Caco-2 (cell line): ENCODE results near the gene DOK1. TPM values are rescaled to one million over a fixed set of nuclear protein-coding genes. Genes with fewer than 3 reads are reported as not detected.

Experiments used
- BruUV-seq: library from RNA; stranded (reverse); fragments of 400-500 nt; replicated peaks from 2 replicates; lab custom pipeline; 2021; lab: Mats Ljungman, UMichigan
- CTCF ChIA-PET: fragments of 300-600 bp; sonication (Branson Sonifier 250); formaldehyde crosslinking; loops from one replicate; lab custom pipeline; 2022; ENCODE audit warnings: antibody characterized with exemption; lab: Charles Lee
- POLR2A ChIA-PET: fragments of 300-600 bp; sonication (Branson Sonifier 250); formaldehyde crosslinking; loops from one replicate; lab custom pipeline; 2022; ENCODE audit warnings: antibody characterized with exemption; lab: Charles Lee
- DNase-seq, 2 experiments: peaks; one replicate each; pipeline versions ENCODE4 v3.0.0 to v3.0.0-alpha.2; 2020 to 2022
- H3K27me3 ChIP-seq: replicated peaks from 2 replicates; pipeline ENCODE4 v1.6.0; 2011; ENCODE audit warnings: low read length; ENCODE audit not compliant: control insufficient read depth, insufficient read depth
- H3K36me3 ChIP-seq: 2 replicates; pipeline ENCODE4 v1.5.1; 2011; ENCODE audit warnings: low read length; ENCODE audit not compliant: control insufficient read depth, insufficient read depth
- H3K4me1 ChIP-seq: fragments of 250-450 bp; sonication (Bioruptor Pico); 2 replicates; pipeline ENCODE4 v1.5.1; 2020; ENCODE audit warnings: mild to moderate bottlenecking
- H3K4me3 ChIP-seq: 2 replicates; pipeline ENCODE4 v1.5.1; 2011; ENCODE audit warnings: low read depth, mild to moderate bottlenecking, control low read depth, low read length
- H3K9me3 ChIP-seq: fragments of 250-450 bp; sonication (Bioruptor Pico); 2 replicates; pipeline ENCODE4 v1.5.1; 2020; ENCODE audit warnings: mild to moderate bottlenecking, moderate library complexity
- H3K27ac Mint-ChIP-seq: one replicate; pipeline ENCODE4 v1.8.0; 2022; ENCODE audit warnings: mixed read lengths; ENCODE audit not compliant: unreplicated experiment
- H3K27me3 Mint-ChIP-seq: one replicate; pipeline ENCODE4 v1.8.0; 2022; ENCODE audit warnings: mixed read lengths; ENCODE audit not compliant: insufficient read depth, unreplicated experiment
- H3K36me3 Mint-ChIP-seq: one replicate; pipeline ENCODE4 v1.8.0; 2022; ENCODE audit warnings: mild to moderate bottlenecking, mixed read lengths; ENCODE audit not compliant: insufficient read depth, unreplicated experiment
- H3K4me1 Mint-ChIP-seq: one replicate; pipeline ENCODE4 v1.8.0; 2022; ENCODE audit warnings: low read depth, mixed read lengths; ENCODE audit not compliant: unreplicated experiment
- H3K4me3 Mint-ChIP-seq: one replicate; pipeline ENCODE4 v1.8.0; 2022; ENCODE audit warnings: mild to moderate bottlenecking, moderate library complexity, mixed read lengths; ENCODE audit not compliant: unreplicated experiment
- H3K9me3 Mint-ChIP-seq: one replicate; pipeline ENCODE4 v1.8.0; 2022; ENCODE audit warnings: mixed read lengths; ENCODE audit not compliant: unreplicated experiment
- intact Hi-C: fragments of 100-400 bp; cut with micrococcal nuclease; formaldehyde crosslinking; loops from one replicate; pipeline ENCODE4 v1.10.0; 2022; ENCODE audit not compliant: unreplicated experiment
- total RNA-seq: library from RNA; stranded (reverse); gene quantifications from 2 replicates; pipeline ENCODE4 v1.2.3, GENCODE V29; 2022
- TF ChIP-seq, protein P1 (sequence below), 2 experiments: fragments of 200-600 bp in 1 of 2; IDR thresholded peaks; 1 replicate in 1 of 2; 2 replicates in 1 of 2; pipeline versions ENCODE4 v1.5.1 to v1.8.0; 2011 to 2022; ENCODE audit warnings: antibody characterized with exemption in 1 of 2, control low read depth in 1 of 2, inconsistent platforms in 1 of 2, low read depth in 1 of 2, low read length in 1 of 2, mild to moderate bottlenecking in 1 of 2, moderate library complexity in 1 of 2; ENCODE audit not compliant: insufficient read depth in 1 of 2, severe bottlenecking in 1 of 2, unreplicated experiment in 1 of 2

DOK1 gene
- total RNA-seq, 1 experiment from 2014 or later, result 5.1 TPM

DNA sequence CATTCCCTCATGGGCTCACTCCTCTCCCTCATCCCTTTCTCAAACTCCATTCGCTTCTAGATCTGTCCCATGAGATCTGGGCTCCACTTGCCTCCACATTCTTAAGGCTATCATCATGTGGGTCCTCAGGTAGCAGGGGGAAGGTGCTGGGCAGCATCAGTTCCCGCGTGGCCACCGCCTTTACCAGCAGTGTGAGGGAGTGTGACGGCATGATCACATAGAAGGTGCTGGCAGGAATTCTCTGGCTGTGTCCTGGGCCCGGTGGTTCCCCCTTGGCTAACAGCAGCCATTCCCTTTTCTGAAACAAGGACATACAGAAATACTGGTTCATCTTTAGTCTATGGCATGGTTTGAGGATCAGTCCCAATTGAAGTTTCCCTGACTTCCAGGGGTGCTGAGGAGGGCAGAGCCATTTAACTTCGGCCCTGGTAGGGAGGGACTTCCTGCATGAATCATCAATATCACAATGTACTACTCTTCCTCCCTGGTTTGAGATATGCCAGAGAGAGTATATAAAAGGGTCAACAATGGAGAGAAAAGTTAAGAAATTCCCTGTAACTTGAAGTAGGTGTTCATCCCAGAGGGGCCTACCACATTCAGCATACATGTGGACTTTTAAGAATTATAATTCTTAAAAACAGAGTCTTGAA, 7.7 kb downstream of the DOK1 start:
- intact Hi-C loops, result no loop called here
- no peaks in the 10 kb centered on the region for H3K36me3 Mint-ChIP-seq
- CTCF ChIA-PET, result no interaction called here

DNA sequence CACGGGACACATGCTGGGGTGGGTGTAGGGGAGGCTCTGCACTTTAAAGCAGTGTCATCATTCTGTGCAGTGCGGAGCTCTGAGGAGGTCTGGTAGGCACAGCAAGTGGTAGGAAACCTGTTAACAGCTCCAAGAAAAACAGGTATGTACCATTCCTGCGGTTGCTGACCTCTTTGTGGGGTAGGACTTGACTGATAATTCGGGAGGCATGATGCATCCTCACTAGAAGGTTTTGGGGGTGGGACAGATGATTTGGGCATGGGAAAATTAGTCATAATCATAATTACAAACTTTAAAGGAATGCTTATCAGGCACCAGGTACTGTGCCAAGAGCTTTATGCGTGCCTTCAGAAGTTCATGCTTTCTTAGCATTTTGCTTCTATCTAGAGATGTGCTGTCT, 9.7 kb downstream of the DOK1 start:
- no peak overlapping the region for H3K4me3 ChIP-seq
- H3K9me3 ChIP-seq, result no peaks in the 10 kb centered on the region
- Mint-ChIP-seq H3K36me3 (no peaks in the 10 kb centered on the region), H3K4me3 (no peak overlapping the region), H3K27me3 (peaks cover 24% of the 10 kb centered on the region), H3K27ac (no peak overlapping the region), H3K4me1 (peaks cover 6% of the 10 kb centered on the region), H3K9me3 (no peaks in the 10 kb centered on the region)
- POLR2A ChIA-PET, result no interaction called here
- CTCF ChIA-PET, result no interaction called here
- BruUV-seq, result no TSS peak
- TF ChIP-seq, protein P1, sequence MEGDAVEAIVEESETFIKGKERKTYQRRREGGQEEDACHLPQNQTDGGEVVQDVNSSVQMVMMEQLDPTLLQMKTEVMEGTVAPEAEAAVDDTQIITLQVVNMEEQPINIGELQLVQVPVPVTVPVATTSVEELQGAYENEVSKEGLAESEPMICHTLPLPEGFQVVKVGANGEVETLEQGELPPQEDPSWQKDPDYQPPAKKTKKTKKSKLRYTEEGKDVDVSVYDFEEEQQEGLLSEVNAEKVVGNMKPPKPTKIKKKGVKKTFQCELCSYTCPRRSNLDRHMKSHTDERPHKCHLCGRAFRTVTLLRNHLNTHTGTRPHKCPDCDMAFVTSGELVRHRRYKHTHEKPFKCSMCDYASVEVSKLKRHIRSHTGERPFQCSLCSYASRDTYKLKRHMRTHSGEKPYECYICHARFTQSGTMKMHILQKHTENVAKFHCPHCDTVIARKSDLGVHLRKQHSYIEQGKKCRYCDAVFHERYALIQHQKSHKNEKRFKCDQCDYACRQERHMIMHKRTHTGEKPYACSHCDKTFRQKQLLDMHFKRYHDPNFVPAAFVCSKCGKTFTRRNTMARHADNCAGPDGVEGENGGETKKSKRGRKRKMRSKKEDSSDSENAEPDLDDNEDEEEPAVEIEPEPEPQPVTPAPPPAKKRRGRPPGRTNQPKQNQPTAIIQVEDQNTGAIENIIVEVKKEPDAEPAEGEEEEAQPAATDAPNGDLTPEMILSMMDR (IDR thresholded peaks at IDR 0.05; ENCODE audit: insufficient read depth in 1 of 2, low read depth in 1 of 2, low read length in 1 of 2, severe bottlenecking in 1 of 2, unreplicated experiment in 1 of 2), result no peak
- no peaks in the 10 kb centered on the region for H3K36me3 ChIP-seq
- no peaks in the 10 kb centered on the region for H3K4me1 ChIP-seq
- no peak for DNase-seq
- intact Hi-C loops, result no loop called here
- no peaks in the 10 kb centered on the region; the same call in 1 of the 2 replicates for H3K27me3 ChIP-seq

More for the DNA sequence above, 7.7 kb downstream of the DOK1 start:
- POLR2A ChIA-PET, result no interaction called here
- Histone ChIP-seq H3K4me1 (peaks cover 16% of the 10 kb centered on the region), H3K36me3 (no peaks in the 10 kb centered on the region), H3K27me3 (no peaks in the 10 kb centered on the region; the same call in 1 of the 2 replicates), H3K4me3 (no peak overlapping the region), H3K9me3 (no peaks in the 10 kb centered on the region)
- Mint-ChIP-seq H3K27ac (no peak overlapping the region), H3K4me1 (peaks cover 15% of the 10 kb centered on the region), H3K4me3 (no peak overlapping the region), H3K9me3 (no peaks in the 10 kb centered on the region), H3K27me3 (peaks cover 15% of the 10 kb centered on the region)
- BruUV-seq, result no TSS peak
- TF ChIP-seq, protein P1 (IDR thresholded peaks at IDR 0.05; ENCODE audit: insufficient read depth in 1 of 2, low read depth in 1 of 2, low read length in 1 of 2, severe bottlenecking in 1 of 2, unreplicated experiment in 1 of 2), result no peak
- no peak for DNase-seq

DNA sequence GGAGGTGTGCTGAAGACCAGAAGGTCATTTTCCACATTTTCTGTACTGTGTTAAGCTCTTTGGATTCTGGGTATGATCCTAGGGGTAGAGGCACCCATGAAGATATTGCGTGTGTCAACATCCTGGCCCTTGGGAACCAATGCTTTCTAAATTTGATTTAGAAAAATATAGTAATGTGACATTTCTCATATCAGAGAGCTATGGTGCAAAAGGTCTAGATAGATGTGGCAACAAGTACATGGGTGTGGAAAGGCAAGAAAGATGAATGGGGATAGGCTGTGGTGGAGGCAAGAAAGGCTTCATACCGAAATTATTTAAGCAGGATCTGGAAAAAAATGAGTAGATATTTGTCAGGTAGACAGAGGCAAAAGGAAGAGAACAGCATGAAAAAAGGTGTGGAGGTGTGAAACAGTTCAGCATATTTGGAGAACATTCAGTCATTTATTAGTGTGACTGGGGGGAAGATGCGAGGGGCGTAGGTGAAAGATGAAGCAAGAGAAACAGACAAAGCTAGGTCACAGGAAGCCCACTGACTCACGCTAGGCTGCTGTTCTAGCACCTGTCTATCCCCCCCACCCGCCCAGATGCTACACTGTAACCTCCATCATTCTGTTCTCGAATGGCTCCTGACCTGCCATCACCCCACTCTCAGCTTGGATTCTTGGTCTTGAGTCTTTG, 11.7 kb downstream of the DOK1 start:
- H3K27ac Mint-ChIP-seq, result no peak overlapping the region
- Histone ChIP-seq H3K36me3 (no peaks in the 10 kb centered on the region), H3K4me3 (no peak overlapping the region), H3K27me3 (no peaks in the 10 kb centered on the region), H3K4me1 (no peaks in the 10 kb centered on the region), H3K9me3 (no peaks in the 10 kb centered on the region)
- TF ChIP-seq, protein P1 (IDR thresholded peaks at IDR 0.05; ENCODE audit: insufficient read depth in 1 of 2, low read depth in 1 of 2, low read length in 1 of 2, severe bottlenecking in 1 of 2, unreplicated experiment in 1 of 2), result no peak
- H3K9me3 Mint-ChIP-seq, result no peaks in the 10 kb centered on the region
- H3K27me3 Mint-ChIP-seq, result peaks cover 24% of the 10 kb centered on the region
- H3K36me3 Mint-ChIP-seq, result no peaks in the 10 kb centered on the region
- intact Hi-C loops, result no loop called here
- DNase-seq, result no peak
- CTCF ChIA-PET, result no interaction called here
- BruUV-seq, result no TSS peak
- POLR2A ChIA-PET, result interaction anchor here (0.6 kb wide), 1 partner anchor 22 kb away, joined by 3 read pairs; no protein-coding TSS in a partner anchor
- no peak overlapping the region for H3K4me3 Mint-ChIP-seq
- no peaks in the 10 kb centered on the region for H3K4me1 Mint-ChIP-seq
